Lower lobe of right lung (tissue), 2 donors: ENCODE data around the gene MFGE8. TPM values are rescaled to one million over a fixed set of nuclear protein-coding genes. Genes with fewer than 3 reads are reported as not detected.
A peak's percentile ranks its signal among the peaks of the same experiment; 100 is the strongest.

Experiments used
- ATAC-seq, 2 donors: fragments of 200-7000 bp; cut with Tn5 transposase; one replicate each; pipeline ENCODE4 v1.9.1; 2020 to 2022; ENCODE audit warnings: mild to moderate bottlenecking in 2 of 2, moderate library complexity in 2 of 2
- DNase-seq: peaks from one replicate; pipeline ENCODE4 v3.0.0-alpha.2; 2020
- H3K27ac ChIP-seq: fragments of 200-600 bp; one replicate; pipeline ENCODE4 v1.8.0; 2022
- H3K27me3 ChIP-seq: fragments of 200-600 bp; one replicate; pipeline ENCODE4 v1.8.0; 2022; ENCODE audit warnings: low read depth
- H3K36me3 ChIP-seq: fragments of 200-600 bp; one replicate; pipeline ENCODE4 v1.8.0; 2022; ENCODE audit warnings: mild to moderate bottlenecking
- H3K4me1 ChIP-seq: fragments of 200-600 bp; one replicate; pipeline ENCODE4 v1.8.0; 2022
- H3K4me3 ChIP-seq: fragments of 200-600 bp; one replicate; pipeline ENCODE4 v1.8.0; 2022; ENCODE audit warnings: mild to moderate bottlenecking
- H3K9me3 ChIP-seq: fragments of 200-600 bp; one replicate; pipeline ENCODE4 v1.8.0; 2022
- CTCF ChIP-seq: fragments of 200-600 bp; IDR thresholded peaks from one replicate; pipeline ENCODE4 v1.8.0; 2022; ENCODE audit warnings: antibody characterized with exemption, mild to moderate bottlenecking
- intact Hi-C: fragments of 100-400 bp; cut with DNase I; formaldehyde crosslinking; loops from one replicate; pipeline ENCODE4 v1.11.0; 2022
- total RNA-seq: library from RNA; stranded (reverse); fragmentation: NEBNext Ultra II Directional; extraction: Animal tissue kit (Norgen Biotek cat#: 25700); gene quantifications from one replicate; pipeline ENCODE4 v1.2.1, GENCODE V29; 2021
- donor health status: DM: no; HTN: yes; CAD: no; lungs with severe emphysema.

Gene MFGE8
- total RNA-seq, 1 donor from 2014 or later, result 125 TPM

- Histone ChIP-seq H3K4me3 (no peak overlapping the region), H3K36me3 (peaks cover 11% of the 10 kb centered on the region), H3K27me3 (no peaks in the 10 kb centered on the region), H3K4me1 (peaks cover 33% of the 10 kb centered on the region), H3K9me3 (no peaks in the 10 kb centered on the region), H3K27ac (no peak overlapping the region)
- ATAC-seq, result no peak
- intact Hi-C loops, result no loop called here
- DNase-seq, result no peak
- no peak for TF ChIP-seq CTCF
Measured at GRCh38 chr15:88900309-88900981, 12.7 kb downstream of the MFGE8 start.

- no peak for ATAC-seq
- Histone ChIP-seq H3K27me3 (peaks cover 11% of the 10 kb centered on the region), H3K9me3 (no peaks in the 10 kb centered on the region), H3K4me1 (peaks cover 33% of the 10 kb centered on the region), H3K27ac (no peak overlapping the region), H3K4me3 (no peak overlapping the region), H3K36me3 (peaks cover 11% of the 10 kb centered on the region)
- no peak for TF ChIP-seq CTCF
- DNase-seq, result no peak
- intact Hi-C loops, result no loop called here
Measured at GRCh38 chr15:88899251-88899650, 13.9 kb downstream of the MFGE8 start.

GRCh38 chr15:88898736-88899135, 14.4 kb downstream of the MFGE8 start:
- no peak for TF ChIP-seq CTCF
- Histone ChIP-seq H3K9me3 (no peaks in the 10 kb centered on the region), H3K4me3 (no peak overlapping the region), H3K4me1 (peaks cover 37% of the 10 kb centered on the region), H3K27me3 (peaks cover 16% of the 10 kb centered on the region), H3K36me3 (peaks cover 11% of the 10 kb centered on the region), H3K27ac (no peak overlapping the region)
- intact Hi-C loops, result no loop called here
- ATAC-seq (no peak), DNase-seq (no peak)

GRCh38 chr15:88897456-88898194, 15.6 kb downstream of the MFGE8 start:
- peaks cover 11% of the 10 kb centered on the region for H3K36me3 ChIP-seq
- intact Hi-C loops, result no loop called here
- no peak overlapping the region for H3K27ac ChIP-seq
- TF ChIP-seq CTCF, result peak; percentile 57
- H3K9me3 ChIP-seq, result no peaks in the 10 kb centered on the region
- H3K27me3 ChIP-seq, result peaks cover 21% of the 10 kb centered on the region
- DNase-seq (peak; percentile 89), ATAC-seq (peak; percentile 90)
- no peak overlapping the region for H3K4me3 ChIP-seq
- peaks cover 37% of the 10 kb centered on the region for H3K4me1 ChIP-seq

GRCh38 chr15:88897142-88897455, 16.1 kb downstream of the MFGE8 start:
- peaks cover 11% of the 10 kb centered on the region for H3K36me3 ChIP-seq
- H3K4me3 ChIP-seq, result no peak overlapping the region
- H3K27ac ChIP-seq, result no peak overlapping the region
- peaks cover 21% of the 10 kb centered on the region for H3K27me3 ChIP-seq
- TF ChIP-seq CTCF, result no peak
- no peak for ATAC-seq
- no peak for DNase-seq
- intact Hi-C loops, result no loop called here
- peaks cover 37% of the 10 kb centered on the region for H3K4me1 ChIP-seq
- no peaks in the 10 kb centered on the region for H3K9me3 ChIP-seq
